NB4 (cell line): Measurements from ENCODE around the gene NECTIN4.

Experiments used
- POLR2A ChIP-seq: IDR thresholded peaks from 2 replicates; pipeline ENCODE4 v1.6.1; 2011; ENCODE audit warnings: mild to moderate bottlenecking; ENCODE audit not compliant: insufficient read length; ENCODE audit errors: extremely low read depth
- TF ChIP-seq, protein P1 (sequence below): IDR thresholded peaks from one replicate; pipeline ENCODE4 v1.5.1; 2012; ENCODE audit warnings: low read depth, low read length

DNA sequence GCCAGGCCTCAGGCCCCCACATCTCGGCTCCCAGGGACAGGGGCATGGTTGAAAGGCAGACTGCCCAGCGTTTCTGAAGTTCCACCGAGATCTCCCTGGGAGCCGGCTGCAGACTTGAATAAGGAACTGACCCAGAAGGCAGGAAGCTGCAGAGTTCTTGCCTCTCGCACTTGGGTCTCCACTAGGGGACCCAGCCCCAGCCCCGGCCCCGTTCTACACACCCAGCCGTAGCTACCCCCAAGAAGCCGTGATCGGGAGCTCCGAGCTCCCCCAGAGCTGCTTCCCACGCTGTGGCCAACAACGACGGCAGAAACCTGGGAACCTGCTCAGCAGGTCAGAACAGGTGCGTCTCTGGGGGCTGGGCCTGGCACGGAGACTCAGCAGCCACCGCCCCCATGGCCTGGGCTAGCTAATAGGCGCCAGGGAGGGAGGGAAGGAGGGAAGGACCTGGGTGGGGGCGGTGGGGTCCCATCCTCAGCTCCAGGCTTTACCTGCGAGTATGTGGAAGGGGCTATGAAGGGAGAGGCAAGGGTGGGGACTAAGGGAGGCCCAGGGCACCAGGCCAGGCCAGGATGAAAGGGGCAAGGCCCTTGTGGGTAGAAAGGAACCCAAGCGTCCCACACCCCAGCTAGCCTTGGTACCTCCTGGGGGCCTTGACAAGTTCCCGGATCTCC is at the start of gene NECTIN4:
- TF ChIP-seq, protein P1, sequence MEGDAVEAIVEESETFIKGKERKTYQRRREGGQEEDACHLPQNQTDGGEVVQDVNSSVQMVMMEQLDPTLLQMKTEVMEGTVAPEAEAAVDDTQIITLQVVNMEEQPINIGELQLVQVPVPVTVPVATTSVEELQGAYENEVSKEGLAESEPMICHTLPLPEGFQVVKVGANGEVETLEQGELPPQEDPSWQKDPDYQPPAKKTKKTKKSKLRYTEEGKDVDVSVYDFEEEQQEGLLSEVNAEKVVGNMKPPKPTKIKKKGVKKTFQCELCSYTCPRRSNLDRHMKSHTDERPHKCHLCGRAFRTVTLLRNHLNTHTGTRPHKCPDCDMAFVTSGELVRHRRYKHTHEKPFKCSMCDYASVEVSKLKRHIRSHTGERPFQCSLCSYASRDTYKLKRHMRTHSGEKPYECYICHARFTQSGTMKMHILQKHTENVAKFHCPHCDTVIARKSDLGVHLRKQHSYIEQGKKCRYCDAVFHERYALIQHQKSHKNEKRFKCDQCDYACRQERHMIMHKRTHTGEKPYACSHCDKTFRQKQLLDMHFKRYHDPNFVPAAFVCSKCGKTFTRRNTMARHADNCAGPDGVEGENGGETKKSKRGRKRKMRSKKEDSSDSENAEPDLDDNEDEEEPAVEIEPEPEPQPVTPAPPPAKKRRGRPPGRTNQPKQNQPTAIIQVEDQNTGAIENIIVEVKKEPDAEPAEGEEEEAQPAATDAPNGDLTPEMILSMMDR, result no peak
- no peak for TF ChIP-seq POLR2A
